Panc1 (cell line): ENCODE measurements around the gene TCOF1.

Source experiments
- REST ChIP-seq, 2 experiments: IDR thresholded peaks; 2 replicates each; pipeline ENCODE4 v1.6.1; 2011 to 2012; ENCODE audit warnings: low read depth in 2 of 2, control low read depth in 1 of 2, low read length in 1 of 2, mild to moderate bottlenecking in 1 of 2, moderate library complexity in 1 of 2; ENCODE audit not compliant: insufficient read depth in 1 of 2
- TF ChIP-seq, protein P1 (sequence below): fragments of 450-650 bp; IDR thresholded peaks from 2 replicates; pipeline ENCODE4 v1.5.1; 2017; ENCODE audit warnings: mild to moderate bottlenecking

DNA sequence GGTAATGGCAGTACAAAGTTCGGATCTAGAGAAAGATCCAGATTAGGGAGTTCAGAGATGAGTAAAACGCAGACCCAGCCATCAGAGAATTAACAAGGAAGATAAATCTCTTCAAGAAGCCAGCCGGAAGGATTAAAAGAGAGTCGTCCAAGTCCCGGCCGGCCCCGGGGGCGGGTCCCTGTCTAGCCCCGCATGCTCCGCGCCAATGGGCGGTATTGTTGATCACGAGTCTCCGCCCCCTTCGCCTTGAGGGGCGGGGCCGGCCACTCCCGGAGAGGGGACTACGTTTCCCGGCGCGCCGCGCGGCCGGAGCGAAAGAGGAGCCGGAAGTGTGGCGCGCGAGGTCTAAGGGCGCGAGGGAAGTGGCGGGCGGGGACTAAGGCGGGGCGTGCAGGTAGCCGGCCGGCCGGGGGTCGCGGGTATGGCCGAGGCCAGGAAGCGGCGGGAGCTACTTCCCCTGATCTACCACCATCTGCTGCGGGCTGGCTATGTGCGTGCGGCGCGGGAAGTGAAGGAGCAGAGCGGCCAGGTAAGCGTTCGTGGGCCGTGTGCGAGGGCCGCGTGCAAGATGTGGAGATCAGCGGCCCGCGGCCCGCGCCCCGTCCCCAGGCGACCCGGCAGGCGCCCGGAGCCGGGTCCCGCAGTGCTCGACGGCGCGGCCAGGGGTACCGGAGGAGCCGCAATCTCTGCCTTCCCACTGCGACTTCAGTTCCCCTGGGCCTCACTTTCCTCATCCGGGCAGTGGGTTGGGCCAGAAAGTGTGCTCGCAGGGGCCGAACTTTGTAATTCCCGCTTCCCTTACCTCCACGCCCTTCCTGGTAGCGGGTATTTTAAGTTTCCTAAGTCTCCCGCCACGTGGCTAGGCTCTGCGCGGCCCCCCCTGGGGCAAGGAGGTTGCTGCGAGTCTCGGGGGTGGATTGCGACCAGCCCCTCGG lies at the start of gene TCOF1:
- TF ChIP-seq, protein P1, sequence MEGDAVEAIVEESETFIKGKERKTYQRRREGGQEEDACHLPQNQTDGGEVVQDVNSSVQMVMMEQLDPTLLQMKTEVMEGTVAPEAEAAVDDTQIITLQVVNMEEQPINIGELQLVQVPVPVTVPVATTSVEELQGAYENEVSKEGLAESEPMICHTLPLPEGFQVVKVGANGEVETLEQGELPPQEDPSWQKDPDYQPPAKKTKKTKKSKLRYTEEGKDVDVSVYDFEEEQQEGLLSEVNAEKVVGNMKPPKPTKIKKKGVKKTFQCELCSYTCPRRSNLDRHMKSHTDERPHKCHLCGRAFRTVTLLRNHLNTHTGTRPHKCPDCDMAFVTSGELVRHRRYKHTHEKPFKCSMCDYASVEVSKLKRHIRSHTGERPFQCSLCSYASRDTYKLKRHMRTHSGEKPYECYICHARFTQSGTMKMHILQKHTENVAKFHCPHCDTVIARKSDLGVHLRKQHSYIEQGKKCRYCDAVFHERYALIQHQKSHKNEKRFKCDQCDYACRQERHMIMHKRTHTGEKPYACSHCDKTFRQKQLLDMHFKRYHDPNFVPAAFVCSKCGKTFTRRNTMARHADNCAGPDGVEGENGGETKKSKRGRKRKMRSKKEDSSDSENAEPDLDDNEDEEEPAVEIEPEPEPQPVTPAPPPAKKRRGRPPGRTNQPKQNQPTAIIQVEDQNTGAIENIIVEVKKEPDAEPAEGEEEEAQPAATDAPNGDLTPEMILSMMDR: no peak
- no peak for TF ChIP-seq REST (IDR thresholded peaks at IDR 0.05; ENCODE audit: insufficient read depth in 1 of 2, low read depth in 2 of 2, low read length in 1 of 2)
